Measurements from ENCODE around the gene PTPN20.

The PTPN20 gene

GRCh38 chr10:47012214-47012613 lies 101.0 kb downstream of the PTPN20 start:
- no peaks in the 10 kb centered on the region for H3K36me3 ChIP-seq (ENCODE audit: control insufficient read depth in 1 of 2, insufficient read depth in 2 of 2, low read length in 2 of 2)
- H3K4me1 ChIP-seq (ENCODE audit: control insufficient read depth in 1 of 2, insufficient read depth in 2 of 2, low read length in 2 of 2): no peaks in the 10 kb centered on the region
- H3K27ac ChIP-seq (ENCODE audit: low read length): no peak overlapping the region
- H3K27me3 ChIP-seq (ENCODE audit: low read depth, low read length): no peaks in the 10 kb centered on the region
- no peak overlapping the region for H3K4me3 ChIP-seq (ENCODE audit: low read depth in 1 of 2, low read length in 2 of 2)
- H3K9me3 ChIP-seq (ENCODE audit: control insufficient read depth in 1 of 2, low read length in 2 of 2): no peaks in the 10 kb centered on the region

GRCh38 chr10:47013507-47014154 lies 102.4 kb downstream of the PTPN20 start:
- Histone ChIP-seq H3K36me3 (ENCODE audit: control insufficient read depth in 1 of 2, insufficient read depth in 2 of 2, low read length in 2 of 2) (no peaks in the 10 kb centered on the region), H3K27ac (ENCODE audit: low read length) (no peak overlapping the region), H3K27me3 (ENCODE audit: low read depth, low read length) (no peaks in the 10 kb centered on the region), H3K4me1 (ENCODE audit: control insufficient read depth in 1 of 2, insufficient read depth in 2 of 2, low read length in 2 of 2) (no peaks in the 10 kb centered on the region), H3K4me3 (ENCODE audit: low read depth in 1 of 2, low read length in 2 of 2) (no peak overlapping the region), H3K9me3 (ENCODE audit: control insufficient read depth in 1 of 2, low read length in 2 of 2) (no peaks in the 10 kb centered on the region)

GRCh38 chr10:47015404-47015803 lies 104.2 kb downstream of the PTPN20 start:
- no peaks in the 10 kb centered on the region for H3K36me3 ChIP-seq (ENCODE audit: control insufficient read depth in 1 of 2, insufficient read depth in 2 of 2, low read length in 2 of 2)
- H3K4me3 ChIP-seq (ENCODE audit: low read depth in 1 of 2, low read length in 2 of 2): no peak overlapping the region
- no peaks in the 10 kb centered on the region for H3K27me3 ChIP-seq (ENCODE audit: low read depth, low read length)
- no peak overlapping the region for H3K27ac ChIP-seq (ENCODE audit: low read length)
- H3K9me3 ChIP-seq (ENCODE audit: control insufficient read depth in 1 of 2, low read length in 2 of 2): no peaks in the 10 kb centered on the region
- H3K4me1 ChIP-seq (ENCODE audit: control insufficient read depth in 1 of 2, insufficient read depth in 2 of 2, low read length in 2 of 2): no peaks in the 10 kb centered on the region

GRCh38 chr10:47016564-47016963 lies 105.3 kb downstream of the PTPN20 start:
- Histone ChIP-seq H3K4me3 (ENCODE audit: low read depth in 1 of 2, low read length in 2 of 2) (no peak overlapping the region), H3K27ac (ENCODE audit: low read length) (no peak overlapping the region), H3K4me1 (ENCODE audit: control insufficient read depth in 1 of 2, insufficient read depth in 2 of 2, low read length in 2 of 2) (no peaks in the 10 kb centered on the region), H3K9me3 (ENCODE audit: control insufficient read depth in 1 of 2, low read length in 2 of 2) (no peaks in the 10 kb centered on the region), H3K36me3 (ENCODE audit: control insufficient read depth in 1 of 2, insufficient read depth in 2 of 2, low read length in 2 of 2) (no peaks in the 10 kb centered on the region), H3K27me3 (ENCODE audit: low read depth, low read length) (no peaks in the 10 kb centered on the region)

GRCh38 chr10:47018026-47018735 lies 107.0 kb downstream of the PTPN20 start:
- H3K27ac ChIP-seq (ENCODE audit: low read length): no peak overlapping the region
- H3K9me3 ChIP-seq (ENCODE audit: control insufficient read depth in 1 of 2, low read length in 2 of 2): no peaks in the 10 kb centered on the region
- H3K36me3 ChIP-seq (ENCODE audit: control insufficient read depth in 1 of 2, insufficient read depth in 2 of 2, low read length in 2 of 2): no peaks in the 10 kb centered on the region
- no peaks in the 10 kb centered on the region for H3K27me3 ChIP-seq (ENCODE audit: low read depth, low read length)
- no peaks in the 10 kb centered on the region for H3K4me1 ChIP-seq (ENCODE audit: control insufficient read depth in 1 of 2, insufficient read depth in 2 of 2, low read length in 2 of 2)
- no peak overlapping the region for H3K4me3 ChIP-seq (ENCODE audit: low read depth in 1 of 2, low read length in 2 of 2)

- H3K4me1 ChIP-seq (ENCODE audit: control insufficient read depth in 1 of 2, insufficient read depth in 2 of 2, low read length in 2 of 2): no peaks in the 10 kb centered on the region
- no peaks in the 10 kb centered on the region for H3K27me3 ChIP-seq (ENCODE audit: low read depth, low read length)
- H3K36me3 ChIP-seq (ENCODE audit: control insufficient read depth in 1 of 2, insufficient read depth in 2 of 2, low read length in 2 of 2): no peaks in the 10 kb centered on the region
- H3K9me3 ChIP-seq (ENCODE audit: control insufficient read depth in 1 of 2, low read length in 2 of 2): no peaks in the 10 kb centered on the region
- H3K27ac ChIP-seq (ENCODE audit: low read length): no peak overlapping the region
- H3K4me3 ChIP-seq (ENCODE audit: low read depth in 1 of 2, low read length in 2 of 2): no peak overlapping the region
These were observed 108.2 kb downstream of the PTPN20 start for GRCh38 chr10:47019155-47020145.

- Histone ChIP-seq H3K27ac (ENCODE audit: low read length) (no peak overlapping the region), H3K27me3 (ENCODE audit: low read depth, low read length) (no peaks in the 10 kb centered on the region), H3K4me1 (ENCODE audit: control insufficient read depth in 1 of 2, insufficient read depth in 2 of 2, low read length in 2 of 2) (no peaks in the 10 kb centered on the region)
These were observed 109.2 kb downstream of the PTPN20 start for GRCh38 chr10:47020471-47020870.

GRCh38 chr10:47021850-47022249 lies 110.6 kb downstream of the PTPN20 start:
- Histone ChIP-seq H3K9me3 (ENCODE audit: control insufficient read depth in 1 of 2, low read length in 2 of 2) (no peaks in the 10 kb centered on the region), H3K36me3 (ENCODE audit: control insufficient read depth in 1 of 2, insufficient read depth in 2 of 2, low read length in 2 of 2) (no peaks in the 10 kb centered on the region), H3K4me1 (ENCODE audit: control insufficient read depth in 1 of 2, insufficient read depth in 2 of 2, low read length in 2 of 2) (no peaks in the 10 kb centered on the region), H3K27ac (ENCODE audit: low read length) (no peak overlapping the region), H3K4me3 (ENCODE audit: low read depth in 1 of 2, low read length in 2 of 2) (no peak overlapping the region), H3K27me3 (ENCODE audit: low read depth, low read length) (no peaks in the 10 kb centered on the region)

More at GRCh38 chr10:47020471-47020870, 109.2 kb downstream of the PTPN20 start:
- H3K36me3 ChIP-seq (ENCODE audit: control insufficient read depth in 1 of 2, insufficient read depth in 2 of 2, low read length in 2 of 2): no peaks in the 10 kb centered on the region
- no peak overlapping the region for H3K4me3 ChIP-seq (ENCODE audit: low read depth in 1 of 2, low read length in 2 of 2)
- no peaks in the 10 kb centered on the region for H3K9me3 ChIP-seq (ENCODE audit: control insufficient read depth in 1 of 2, low read length in 2 of 2)

GRCh38 chr10:47022311-47023131 lies 111.3 kb downstream of the PTPN20 start:
- Histone ChIP-seq H3K9me3 (ENCODE audit: control insufficient read depth in 1 of 2, low read length in 2 of 2) (no peaks in the 10 kb centered on the region), H3K4me1 (ENCODE audit: control insufficient read depth in 1 of 2, insufficient read depth in 2 of 2, low read length in 2 of 2) (no peaks in the 10 kb centered on the region), H3K4me3 (ENCODE audit: low read depth in 1 of 2, low read length in 2 of 2) (no peak overlapping the region), H3K27me3 (ENCODE audit: low read depth, low read length) (no peaks in the 10 kb centered on the region), H3K36me3 (ENCODE audit: control insufficient read depth in 1 of 2, insufficient read depth in 2 of 2, low read length in 2 of 2) (no peaks in the 10 kb centered on the region), H3K27ac (ENCODE audit: low read length) (no peak overlapping the region)

- Histone ChIP-seq H3K36me3 (ENCODE audit: control insufficient read depth in 1 of 2, insufficient read depth in 2 of 2, low read length in 2 of 2) (no peaks in the 10 kb centered on the region), H3K27me3 (ENCODE audit: low read depth, low read length) (no peaks in the 10 kb centered on the region), H3K4me3 (ENCODE audit: low read depth in 1 of 2, low read length in 2 of 2) (no peak overlapping the region), H3K9me3 (ENCODE audit: control insufficient read depth in 1 of 2, low read length in 2 of 2) (no peaks in the 10 kb centered on the region), H3K4me1 (ENCODE audit: control insufficient read depth in 1 of 2, insufficient read depth in 2 of 2, low read length in 2 of 2) (no peaks in the 10 kb centered on the region), H3K27ac (ENCODE audit: low read length) (no peak overlapping the region)
These were observed 112.2 kb downstream of the PTPN20 start for GRCh38 chr10:47023237-47024045.

Measured in muscle layer of duodenum (tissue), 2 donors.